RWPE2 (cell line): Measurements from ENCODE around the gene ST7.

ENCODE experiments used
- ATAC-seq: fragments of 200-7000 bp; cut with Tn5 transposase; 3 replicates; pipeline ENCODE4 v1.9.1; 2021; ENCODE audit warnings: low read depth
- DNase-seq: peaks from one replicate; pipeline ENCODE4 v3.0.0-alpha.2; 2020; ENCODE audit warnings: low spot score
- H3K27ac ChIP-seq: fragments of 450-650 bp; 2 replicates; pipeline ENCODE4 v1.5.1; 2017; ENCODE audit warnings: mild to moderate bottlenecking; ENCODE audit not compliant: poor library complexity, severe bottlenecking
- H3K27me3 ChIP-seq: fragments of 250-450 bp; sonication (Bioruptor Pico); 2 replicates; pipeline ENCODE4 v1.5.1; 2021; ENCODE audit warnings: mild to moderate bottlenecking, moderate library complexity; ENCODE audit not compliant: insufficient read depth, poor library complexity, severe bottlenecking
- H3K36me3 ChIP-seq: fragments of 250-450 bp; sonication (Bioruptor Pico); 2 replicates; pipeline ENCODE4 v1.5.1; 2020; ENCODE audit warnings: low read depth, mild to moderate bottlenecking, moderate library complexity
- H3K4me1 ChIP-seq: fragments of 250-450 bp; sonication (Bioruptor Pico); 2 replicates; pipeline ENCODE4 v1.5.1; 2021; ENCODE audit warnings: mild to moderate bottlenecking, moderate library complexity; ENCODE audit not compliant: insufficient read depth, poor library complexity, severe bottlenecking
- H3K4me3 ChIP-seq: fragments of 250-450 bp; sonication (Bioruptor Pico); 2 replicates; pipeline ENCODE4 v1.5.1; 2021; ENCODE audit warnings: mild to moderate bottlenecking, moderate library complexity; ENCODE audit not compliant: severe bottlenecking
- H3K9me3 ChIP-seq: fragments of 250-450 bp; sonication (Bioruptor Pico); 2 replicates; pipeline ENCODE4 v1.5.1; 2021; ENCODE audit warnings: mild to moderate bottlenecking, moderate library complexity; ENCODE audit not compliant: severe bottlenecking
- TF ChIP-seq, protein P1 (sequence below): fragments of 450-650 bp; IDR thresholded peaks from one replicate; pipeline ENCODE4 v1.5.1; 2017; ENCODE audit warnings: mild to moderate bottlenecking, moderate library complexity; ENCODE audit not compliant: poor library complexity, severe bottlenecking

ST7 gene

DNA sequence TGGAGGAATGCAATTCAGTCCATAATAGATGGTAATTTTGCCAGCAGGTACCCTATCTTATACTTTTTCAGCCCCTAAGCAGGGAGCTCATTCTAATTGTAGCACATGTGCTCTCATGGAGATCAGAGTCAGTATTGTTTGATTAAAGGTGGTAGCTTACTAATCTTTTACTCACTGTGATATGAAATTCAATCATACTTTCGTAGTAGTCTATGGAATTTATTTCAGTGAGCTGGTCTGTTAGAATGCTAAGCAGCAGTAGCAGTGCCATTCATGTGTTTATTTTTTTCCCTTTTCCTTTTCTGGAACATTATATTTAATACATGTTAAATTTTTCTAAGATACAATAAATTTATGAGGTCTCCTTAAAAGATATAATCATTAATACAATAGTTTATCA, 109.0 kb downstream of the ST7 start:
- no peaks in the 10 kb centered on the region for H3K36me3 ChIP-seq
- no peak overlapping the region for H3K4me3 ChIP-seq
- no peak for DNase-seq
- no peak for ATAC-seq
- H3K9me3 ChIP-seq = no peaks in the 10 kb centered on the region
- no peaks in the 10 kb centered on the region for H3K4me1 ChIP-seq
- H3K27ac ChIP-seq = no peak overlapping the region
- TF ChIP-seq, protein P1, sequence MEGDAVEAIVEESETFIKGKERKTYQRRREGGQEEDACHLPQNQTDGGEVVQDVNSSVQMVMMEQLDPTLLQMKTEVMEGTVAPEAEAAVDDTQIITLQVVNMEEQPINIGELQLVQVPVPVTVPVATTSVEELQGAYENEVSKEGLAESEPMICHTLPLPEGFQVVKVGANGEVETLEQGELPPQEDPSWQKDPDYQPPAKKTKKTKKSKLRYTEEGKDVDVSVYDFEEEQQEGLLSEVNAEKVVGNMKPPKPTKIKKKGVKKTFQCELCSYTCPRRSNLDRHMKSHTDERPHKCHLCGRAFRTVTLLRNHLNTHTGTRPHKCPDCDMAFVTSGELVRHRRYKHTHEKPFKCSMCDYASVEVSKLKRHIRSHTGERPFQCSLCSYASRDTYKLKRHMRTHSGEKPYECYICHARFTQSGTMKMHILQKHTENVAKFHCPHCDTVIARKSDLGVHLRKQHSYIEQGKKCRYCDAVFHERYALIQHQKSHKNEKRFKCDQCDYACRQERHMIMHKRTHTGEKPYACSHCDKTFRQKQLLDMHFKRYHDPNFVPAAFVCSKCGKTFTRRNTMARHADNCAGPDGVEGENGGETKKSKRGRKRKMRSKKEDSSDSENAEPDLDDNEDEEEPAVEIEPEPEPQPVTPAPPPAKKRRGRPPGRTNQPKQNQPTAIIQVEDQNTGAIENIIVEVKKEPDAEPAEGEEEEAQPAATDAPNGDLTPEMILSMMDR = no peak
- H3K27me3 ChIP-seq = no peaks in the 10 kb centered on the region

GRCh38 chr7:117064688-117065087, 111.4 kb downstream of the ST7 start:
- H3K36me3 ChIP-seq = no peaks in the 10 kb centered on the region
- H3K4me1 ChIP-seq = no peaks in the 10 kb centered on the region
- H3K27me3 ChIP-seq = no peaks in the 10 kb centered on the region
- no peak overlapping the region for H3K4me3 ChIP-seq
- H3K9me3 ChIP-seq = no peaks in the 10 kb centered on the region
- TF ChIP-seq, protein P1 = no peak
- no peak for DNase-seq
- H3K27ac ChIP-seq = no peak overlapping the region
- ATAC-seq = no peak

DNA sequence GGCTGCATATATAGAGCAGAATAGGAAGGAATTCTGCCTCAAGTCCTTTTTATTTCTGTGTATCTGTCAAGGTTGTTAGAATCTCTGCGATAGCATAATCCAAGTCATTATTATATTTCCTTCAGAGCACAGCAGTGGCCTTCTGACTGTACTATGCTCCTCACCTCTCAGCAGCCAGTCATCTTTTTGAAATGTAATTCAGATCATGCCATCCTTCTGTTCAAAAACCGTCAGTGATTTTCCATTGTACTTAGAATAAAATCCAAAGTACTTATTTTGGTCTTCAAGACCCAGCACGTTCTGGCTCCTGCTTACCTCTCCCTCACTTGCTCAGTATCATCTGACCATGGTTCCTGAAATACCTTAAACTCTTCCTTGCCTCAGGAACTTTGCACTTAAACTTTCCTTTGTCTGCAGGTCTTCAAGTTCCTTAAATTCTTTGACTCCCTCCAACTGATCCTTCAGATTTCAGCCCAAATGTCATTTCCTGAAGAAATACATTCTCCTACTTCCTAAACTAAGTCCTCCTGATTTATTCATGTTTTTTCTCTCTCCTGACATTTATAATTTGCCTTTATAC, 112.4 kb downstream of the ST7 start:
- ATAC-seq = no peak

GRCh38 chr7:117066668-117067067, 113.4 kb downstream of the ST7 start:
- Histone ChIP-seq H3K27ac (no peak overlapping the region), H3K36me3 (no peaks in the 10 kb centered on the region), H3K9me3 (no peaks in the 10 kb centered on the region), H3K4me1 (no peaks in the 10 kb centered on the region), H3K4me3 (no peak overlapping the region), H3K27me3 (no peaks in the 10 kb centered on the region)
- TF ChIP-seq, protein P1 = no peak
- no peak for DNase-seq
- no peak for ATAC-seq

More for the DNA sequence above, 112.4 kb downstream of the ST7 start:
- TF ChIP-seq, protein P1 = no peak
- Histone ChIP-seq H3K27ac (no peak overlapping the region), H3K4me1 (no peaks in the 10 kb centered on the region), H3K9me3 (no peaks in the 10 kb centered on the region), H3K4me3 (no peak overlapping the region), H3K36me3 (no peaks in the 10 kb centered on the region), H3K27me3 (no peaks in the 10 kb centered on the region)
- no peak for DNase-seq

GRCh38 chr7:117067340-117067739, 114.0 kb downstream of the ST7 start:
- DNase-seq (no peak), ATAC-seq (no peak)

More at GRCh38 chr7:117067340-117067739, 114.0 kb downstream of the ST7 start:
- Histone ChIP-seq H3K4me3 (no peak overlapping the region), H3K27me3 (no peaks in the 10 kb centered on the region), H3K27ac (no peak overlapping the region), H3K36me3 (no peaks in the 10 kb centered on the region), H3K4me1 (peaks cover 3% of the 10 kb centered on the region), H3K9me3 (no peaks in the 10 kb centered on the region)
- TF ChIP-seq, protein P1 = no peak
